Gastrocnemius medialis (tissue), 4 donors: ENCODE data around the gene IL16. TPM values are rescaled to one million over a fixed set of nuclear protein-coding genes. Genes with fewer than 3 reads are reported as not detected.

Experiments
- ATAC-seq, 2 donors: fragments of 150-250 bp; one replicate each; pipeline ENCODE4 v1.9.1; 2016
- DNase-seq, 2 donors: peaks; one replicate each; pipeline ENCODE4 v3.0.0-alpha.2; 2019
- H3K27ac ChIP-seq, 4 donors: fragments of 200-600 bp; sonication (generic); 1 replicate in 1 of 4; 2 replicates in 3 of 4; pipeline ENCODE4 v1.5.1; 2016 to 2018; ENCODE audit warnings: mild to moderate bottlenecking in 2 of 4, moderate library complexity in 1 of 4
- H3K27me3 ChIP-seq, 3 donors: fragments of 200-600 bp; sonication (generic) in 2 of 3; 1 replicate in 1 of 3; 2 replicates in 2 of 3; pipeline versions ENCODE4 v1.5.1 to v1.6.0; 2016 to 2019; ENCODE audit warnings: mild to moderate bottlenecking in 1 of 3, moderate library complexity in 1 of 3
- H3K36me3 ChIP-seq, 2 donors: fragments of 200-600 bp; sonication (generic) in 1 of 2; one replicate each; pipeline ENCODE4 v1.5.1; 2017 to 2018
- H3K4me1 ChIP-seq, 2 donors: fragments of 200-600 bp; sonication (generic) in 1 of 2; one replicate each; pipeline ENCODE4 v1.5.1; 2016 to 2017; ENCODE audit warnings: mild to moderate bottlenecking in 2 of 2
- H3K4me3 ChIP-seq, 4 donors: fragments of 200-600 bp; sonication (generic) in 3 of 4; 1 replicate in 1 of 4; 2 replicates in 3 of 4; pipeline ENCODE4 v1.5.1; 2016 to 2019; ENCODE audit warnings: mild to moderate bottlenecking in 2 of 4
- H3K9me3 ChIP-seq, 3 donors: fragments of 200-600 bp; sonication (generic) in 2 of 3; 1 replicate in 1 of 3; 2 replicates in 2 of 3; pipeline ENCODE4 v1.5.1; 2016 to 2019
- POLR2A ChIP-seq, 2 donors: fragments of 450-650 bp; IDR thresholded peaks; one replicate each; pipeline ENCODE4 v1.6.1; 2017; ENCODE audit warnings: antibody characterized with exemption in 2 of 2, mild to moderate bottlenecking in 2 of 2, moderate library complexity in 2 of 2
- in situ Hi-C, 4 donors: fragments of 200-750 bp; cut with MboI; loops; one replicate each; pipeline versions ENCODE4 v1.15.0 to v1.8.0; 2017; ENCODE audit warnings: low sequenced_read_pairs in 4 of 4
- intact Hi-C: fragments of 100-400 bp; cut with DNase I; formaldehyde crosslinking; loops from one replicate; pipeline ENCODE4 v1.15.1; 2023; ENCODE audit warnings: low total_unique reads
- total RNA-seq, 4 donors: library from RNA; depleted of rRNA; stranded (reverse); fragments of >200 nt; gene quantifications; one replicate each; pipeline versions ENCODE4 v1.1.0 to v1.2.3, GENCODE V29; 2016
- TF ChIP-seq, protein P1 (sequence below), 5 experiments: fragments of 450-650 bp in 3 of 5; fragments of 200-600 bp in 2 of 5; sonication (generic) in 2 of 5; IDR thresholded peaks in 4 of 5; conservative IDR thresholded peaks in 1 of 5; 1 replicate in 4 of 5; 2 replicates in 1 of 5; pipeline ENCODE4 v1.5.1; 2016 to 2019; ENCODE audit warnings: antibody characterized with exemption in 5 of 5, mild to moderate bottlenecking in 3 of 5, moderate library complexity in 3 of 5

The IL16 gene
- total RNA-seq, 4 donors from 2014 or later = 3.3 to 4.5 (median 4.3) TPM

DNA sequence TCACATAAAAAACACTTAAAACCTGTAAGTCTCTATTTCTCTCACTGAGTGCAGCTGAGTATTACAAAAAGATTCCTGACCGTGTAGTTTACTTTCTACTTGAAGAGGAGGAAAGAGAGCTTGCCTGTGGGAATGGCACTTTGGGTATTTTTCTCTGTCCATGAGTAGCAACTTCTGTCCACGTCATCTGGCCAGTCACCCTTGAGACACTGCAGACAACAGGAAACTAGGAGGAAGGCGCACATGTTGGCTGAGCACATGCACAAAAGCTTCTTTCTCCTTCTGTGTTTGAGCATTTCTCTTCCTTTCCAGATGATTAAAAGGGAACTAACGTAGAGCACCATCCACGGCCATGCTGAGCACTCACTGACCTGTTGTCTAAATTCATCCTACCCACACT lies 107.5 kb downstream of the IL16 start:
- Histone ChIP-seq H3K4me1 (no peaks in the 10 kb centered on the region), H3K9me3 (no peaks in the 10 kb centered on the region), H3K4me3 (no peak overlapping the region), H3K27me3 (no peaks in the 10 kb centered on the region), H3K36me3 (no peaks in the 10 kb centered on the region), H3K27ac (peak overlapping the region in 1 of 4 donors; percentile 2)
- intact Hi-C loops (no loop called here), in situ Hi-C loops (no loop called here)
- peak in 1 of 2 donors; percentile 33 for DNase-seq
- peak in 1 of 2 donors; percentile 56 for ATAC-seq
- TF ChIP-seq, protein P1, sequence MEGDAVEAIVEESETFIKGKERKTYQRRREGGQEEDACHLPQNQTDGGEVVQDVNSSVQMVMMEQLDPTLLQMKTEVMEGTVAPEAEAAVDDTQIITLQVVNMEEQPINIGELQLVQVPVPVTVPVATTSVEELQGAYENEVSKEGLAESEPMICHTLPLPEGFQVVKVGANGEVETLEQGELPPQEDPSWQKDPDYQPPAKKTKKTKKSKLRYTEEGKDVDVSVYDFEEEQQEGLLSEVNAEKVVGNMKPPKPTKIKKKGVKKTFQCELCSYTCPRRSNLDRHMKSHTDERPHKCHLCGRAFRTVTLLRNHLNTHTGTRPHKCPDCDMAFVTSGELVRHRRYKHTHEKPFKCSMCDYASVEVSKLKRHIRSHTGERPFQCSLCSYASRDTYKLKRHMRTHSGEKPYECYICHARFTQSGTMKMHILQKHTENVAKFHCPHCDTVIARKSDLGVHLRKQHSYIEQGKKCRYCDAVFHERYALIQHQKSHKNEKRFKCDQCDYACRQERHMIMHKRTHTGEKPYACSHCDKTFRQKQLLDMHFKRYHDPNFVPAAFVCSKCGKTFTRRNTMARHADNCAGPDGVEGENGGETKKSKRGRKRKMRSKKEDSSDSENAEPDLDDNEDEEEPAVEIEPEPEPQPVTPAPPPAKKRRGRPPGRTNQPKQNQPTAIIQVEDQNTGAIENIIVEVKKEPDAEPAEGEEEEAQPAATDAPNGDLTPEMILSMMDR (IDR thresholded peaks at IDR 0.05 in 4 of 5, conservative IDR thresholded peaks at IDR 0.05 in 1 of 5) = no peak
- TF ChIP-seq POLR2A (IDR thresholded peaks at IDR 0.05) = no peak

DNA sequence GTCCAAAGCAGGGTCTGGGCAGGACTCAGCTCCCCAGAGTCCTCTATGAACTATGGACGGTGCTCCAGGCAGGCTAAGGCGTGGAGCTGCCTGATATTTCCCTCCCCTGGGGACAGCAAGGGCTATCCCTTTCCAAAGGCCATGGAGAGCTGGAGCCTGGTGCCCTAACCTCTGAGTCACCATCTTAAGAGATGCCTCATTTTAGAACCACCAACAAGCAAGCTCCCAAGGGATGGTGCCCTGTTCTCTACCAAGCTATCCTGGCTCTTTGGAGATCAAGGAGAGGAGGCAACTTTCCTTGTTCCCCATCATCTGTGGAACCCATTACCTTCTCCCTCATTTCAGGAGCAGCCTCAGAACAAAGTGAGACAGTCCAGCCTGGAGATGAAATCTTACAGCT lies 111.6 kb downstream of the IL16 start:
- H3K27me3 ChIP-seq = no peaks in the 10 kb centered on the region
- DNase-seq (no peak), ATAC-seq (no peak)
- intact Hi-C loops = no loop called here
- no peaks in the 10 kb centered on the region for H3K36me3 ChIP-seq
- no peak overlapping the region for H3K27ac ChIP-seq
- H3K4me1 ChIP-seq = peaks cover 0 to 2% of the 10 kb centered on the region in 2 donors
- H3K4me3 ChIP-seq = no peak overlapping the region
- H3K9me3 ChIP-seq = no peaks in the 10 kb centered on the region
- TF ChIP-seq POLR2A (IDR thresholded peaks at IDR 0.05) = no peak
- TF ChIP-seq, protein P1 (IDR thresholded peaks at IDR 0.05 in 4 of 5, conservative IDR thresholded peaks at IDR 0.05 in 1 of 5) = no peak
- in situ Hi-C loops = no loop called here

DNA sequence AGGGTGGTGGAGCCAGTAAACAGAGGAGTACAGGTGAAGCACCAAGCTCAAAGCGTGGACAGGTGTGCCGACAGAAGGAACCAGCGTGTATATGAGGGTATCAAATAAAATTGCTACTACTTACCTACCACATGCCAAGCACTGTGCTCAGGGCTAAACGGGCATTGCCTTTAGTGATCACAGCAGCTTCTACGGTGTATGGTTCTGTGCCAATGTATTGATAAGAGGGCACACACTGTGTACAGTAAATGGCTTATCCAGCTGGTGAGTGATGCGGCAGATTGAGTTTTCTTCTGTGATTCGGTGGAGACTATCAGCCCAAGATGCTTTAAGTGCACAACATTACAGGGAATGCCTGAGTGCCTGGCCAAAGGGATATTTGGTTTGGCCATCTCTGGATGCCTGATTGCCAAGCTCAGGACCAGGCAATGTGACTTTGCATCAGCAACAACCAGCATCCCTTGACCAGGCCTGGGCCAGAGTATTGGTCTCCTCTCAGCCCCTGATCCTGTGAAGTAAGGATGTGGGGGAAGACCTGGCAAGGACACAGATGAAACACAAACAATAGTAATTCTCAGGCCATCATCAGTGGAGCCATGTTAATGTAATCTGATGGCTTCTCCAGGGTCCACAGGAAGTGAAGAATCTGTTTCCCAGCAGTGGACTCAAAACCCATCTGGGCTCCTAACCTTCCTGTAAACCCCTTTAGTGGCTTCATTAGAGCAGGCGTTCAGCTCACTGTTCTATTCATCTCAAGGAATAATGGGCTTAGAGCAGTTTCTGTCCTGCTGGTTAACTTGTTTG lies 113.2 kb downstream of the IL16 start:
- H3K27me3 ChIP-seq = no peaks in the 10 kb centered on the region
- DNase-seq = no peak
- peaks cover 0 to 4% of the 10 kb centered on the region in 2 donors for H3K4me1 ChIP-seq
- H3K36me3 ChIP-seq = no peaks in the 10 kb centered on the region
- ATAC-seq = no peak
- H3K4me3 ChIP-seq = no peak overlapping the region
- H3K9me3 ChIP-seq = no peaks in the 10 kb centered on the region
- H3K27ac ChIP-seq = no peak overlapping the region
- TF ChIP-seq, protein P1 (IDR thresholded peaks at IDR 0.05 in 4 of 5, conservative IDR thresholded peaks at IDR 0.05 in 1 of 5) = no peak
- TF ChIP-seq POLR2A (IDR thresholded peaks at IDR 0.05) = no peak
- intact Hi-C loops = no loop called here
- in situ Hi-C loops = no loop called here

DNA sequence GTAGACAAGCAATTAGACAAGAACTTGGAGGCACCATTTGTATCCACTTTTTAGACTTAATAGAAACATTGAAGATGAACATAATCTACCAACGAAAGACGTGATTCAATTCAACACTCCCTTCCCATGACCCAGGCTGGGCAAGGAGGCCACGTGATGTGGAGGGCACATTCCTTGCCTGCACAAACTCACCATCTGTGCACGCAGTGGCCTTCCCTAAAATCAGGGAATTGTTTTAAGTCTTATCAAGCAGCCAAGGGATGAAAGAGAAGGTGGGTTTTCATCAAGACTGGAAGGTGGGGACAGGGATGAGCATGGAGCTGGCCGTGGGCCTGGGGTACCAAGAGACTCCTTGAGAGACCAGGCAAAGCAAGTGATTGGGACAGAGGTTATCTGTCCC lies 113.8 kb downstream of the IL16 start:
- no peak for ATAC-seq
- H3K27me3 ChIP-seq = no peaks in the 10 kb centered on the region
- intact Hi-C loops (no loop called here), in situ Hi-C loops (no loop called here)
- no peak overlapping the region for H3K27ac ChIP-seq
- TF ChIP-seq POLR2A (IDR thresholded peaks at IDR 0.05) = no peak
- TF ChIP-seq, protein P1 (IDR thresholded peaks at IDR 0.05 in 4 of 5, conservative IDR thresholded peaks at IDR 0.05 in 1 of 5) = no peak
- H3K4me3 ChIP-seq = no peak overlapping the region
- no peaks in the 10 kb centered on the region for H3K9me3 ChIP-seq
- DNase-seq = no peak
- no peaks in the 10 kb centered on the region for H3K36me3 ChIP-seq
- H3K4me1 ChIP-seq = peaks cover 0 to 4% of the 10 kb centered on the region in 2 donors
